Activated CD8-positive, alpha-beta T cell treated with anti-CD3 and anti-CD28 coated beads for 36 hours (primary cell): Measurements from ENCODE around the gene CCR2. TPM values are rescaled to one million over a fixed set of nuclear protein-coding genes. Genes with fewer than 3 reads are reported as not detected.

Experiments
- ATAC-seq: fragments of 200-7000 bp; cut with Tn5 transposase; one replicate; pipeline ENCODE4 v1.10.0; 2021; ENCODE audit warnings: mild to moderate bottlenecking, moderate library complexity
- CTCF ChIA-PET: fragments of 350-600 bp; sonication (Branson Sonifier 250); formaldehyde crosslinking; loops from one replicate; lab custom pipeline; 2021; ENCODE audit warnings: antibody characterized with exemption; lab: Charles Lee
- POLR2A ChIA-PET: fragments of 350-600 bp; sonication (Branson Sonifier 250); formaldehyde crosslinking; loops from one replicate; lab custom pipeline; 2021; ENCODE audit warnings: antibody characterized with exemption; lab: Charles Lee
- DNase-seq: peaks from one replicate; pipeline ENCODE4 v3.0.0-alpha.2; 2020
- H3K27ac Mint-ChIP-seq: one replicate; pipeline ENCODE4 v1.8.0; 2021; ENCODE audit warnings: mild to moderate bottlenecking, mixed read lengths
- H3K27me3 Mint-ChIP-seq: one replicate; pipeline ENCODE4 v1.8.0; 2021; ENCODE audit warnings: mixed read lengths
- H3K36me3 Mint-ChIP-seq: one replicate; pipeline ENCODE4 v1.8.0; 2021; ENCODE audit warnings: low read depth, mixed read lengths
- H3K4me1 Mint-ChIP-seq: one replicate; pipeline ENCODE4 v1.8.0; 2021; ENCODE audit warnings: low read depth, mixed read lengths
- H3K4me3 Mint-ChIP-seq: one replicate; pipeline ENCODE4 v1.8.0; 2021; ENCODE audit warnings: mild to moderate bottlenecking, moderate library complexity, mixed read lengths
- H3K9me3 Mint-ChIP-seq: one replicate; pipeline ENCODE4 v1.8.0; 2021; ENCODE audit warnings: mixed read lengths
- intact Hi-C: fragments of 100-400 bp; cut with micrococcal nuclease; formaldehyde crosslinking; loops from one replicate; pipeline ENCODE4 v1.10.0; 2022
- total RNA-seq, 2 experiments: library from RNA; stranded (reverse); gene quantifications; one replicate each; pipeline ENCODE4 v1.2.3, GENCODE V29; 2021
- TF ChIP-seq, protein P1 (sequence below): fragments of 200-600 bp; IDR thresholded peaks from one replicate; pipeline ENCODE4 v1.8.0; 2022; ENCODE audit warnings: antibody characterized with exemption, mild to moderate bottlenecking

CCR2 gene
- total RNA-seq, 2 experiments from 2014 or later = 0.81 to 0.83 TPM

DNA sequence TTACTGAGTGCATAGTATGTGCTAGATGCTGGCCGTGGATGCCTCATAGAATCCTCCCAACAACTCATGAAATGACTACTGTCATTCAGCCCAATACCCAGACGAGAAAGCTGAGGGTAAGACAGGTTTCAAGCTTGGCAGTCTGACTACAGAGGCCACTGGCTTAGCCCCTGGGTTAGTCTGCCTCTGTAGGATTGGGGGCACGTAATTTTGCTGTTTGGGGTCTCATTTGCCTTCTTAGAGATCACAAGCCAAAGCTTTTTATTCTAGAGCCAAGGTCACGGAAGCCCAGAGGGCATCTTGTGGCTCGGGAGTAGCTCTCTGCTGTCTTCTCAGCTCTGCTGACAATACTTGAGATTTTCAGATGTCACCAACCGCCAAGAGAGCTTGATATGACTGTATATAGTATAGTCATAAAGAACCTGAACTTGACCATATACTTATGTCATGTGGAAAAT is 15.8 kb downstream of the CCR2 start:
- peaks cover 48% of the 10 kb centered on the region for H3K4me1 Mint-ChIP-seq
- H3K4me3 Mint-ChIP-seq = peak overlapping the region; percentile 30
- TF ChIP-seq, protein P1, sequence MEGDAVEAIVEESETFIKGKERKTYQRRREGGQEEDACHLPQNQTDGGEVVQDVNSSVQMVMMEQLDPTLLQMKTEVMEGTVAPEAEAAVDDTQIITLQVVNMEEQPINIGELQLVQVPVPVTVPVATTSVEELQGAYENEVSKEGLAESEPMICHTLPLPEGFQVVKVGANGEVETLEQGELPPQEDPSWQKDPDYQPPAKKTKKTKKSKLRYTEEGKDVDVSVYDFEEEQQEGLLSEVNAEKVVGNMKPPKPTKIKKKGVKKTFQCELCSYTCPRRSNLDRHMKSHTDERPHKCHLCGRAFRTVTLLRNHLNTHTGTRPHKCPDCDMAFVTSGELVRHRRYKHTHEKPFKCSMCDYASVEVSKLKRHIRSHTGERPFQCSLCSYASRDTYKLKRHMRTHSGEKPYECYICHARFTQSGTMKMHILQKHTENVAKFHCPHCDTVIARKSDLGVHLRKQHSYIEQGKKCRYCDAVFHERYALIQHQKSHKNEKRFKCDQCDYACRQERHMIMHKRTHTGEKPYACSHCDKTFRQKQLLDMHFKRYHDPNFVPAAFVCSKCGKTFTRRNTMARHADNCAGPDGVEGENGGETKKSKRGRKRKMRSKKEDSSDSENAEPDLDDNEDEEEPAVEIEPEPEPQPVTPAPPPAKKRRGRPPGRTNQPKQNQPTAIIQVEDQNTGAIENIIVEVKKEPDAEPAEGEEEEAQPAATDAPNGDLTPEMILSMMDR = no peak
- intact Hi-C loops = loop anchor here (5.0 to 10.0 kb wide), 5 partner anchors 77 to 425 kb away; partner anchors contain the start of genes CCR1 and CXCR6
- DNase-seq (peak; percentile 63), ATAC-seq (peak; percentile 73)
- CTCF ChIA-PET = interaction anchor here (1.0 to 10.3 kb wide), 29 partner anchors 8 to 431 kb away, joined by 3 to 156 read pairs (median 11); partner anchors contain the start of genes CCR1, CCR2, CCR5AS and CCRL2
- H3K27me3 Mint-ChIP-seq = peaks cover 10% of the 10 kb centered on the region
- POLR2A ChIA-PET = interaction anchor here (0.9 to 3.8 kb wide), 13 partner anchors 9 to 427 kb away, joined by 3 to 25 read pairs (median 4); partner anchors contain the start of genes CCR1 and CXCR6
- no peaks in the 10 kb centered on the region for H3K36me3 Mint-ChIP-seq
- H3K27ac Mint-ChIP-seq = peak overlapping the region; percentile 84
- H3K9me3 Mint-ChIP-seq = no peaks in the 10 kb centered on the region

DNA sequence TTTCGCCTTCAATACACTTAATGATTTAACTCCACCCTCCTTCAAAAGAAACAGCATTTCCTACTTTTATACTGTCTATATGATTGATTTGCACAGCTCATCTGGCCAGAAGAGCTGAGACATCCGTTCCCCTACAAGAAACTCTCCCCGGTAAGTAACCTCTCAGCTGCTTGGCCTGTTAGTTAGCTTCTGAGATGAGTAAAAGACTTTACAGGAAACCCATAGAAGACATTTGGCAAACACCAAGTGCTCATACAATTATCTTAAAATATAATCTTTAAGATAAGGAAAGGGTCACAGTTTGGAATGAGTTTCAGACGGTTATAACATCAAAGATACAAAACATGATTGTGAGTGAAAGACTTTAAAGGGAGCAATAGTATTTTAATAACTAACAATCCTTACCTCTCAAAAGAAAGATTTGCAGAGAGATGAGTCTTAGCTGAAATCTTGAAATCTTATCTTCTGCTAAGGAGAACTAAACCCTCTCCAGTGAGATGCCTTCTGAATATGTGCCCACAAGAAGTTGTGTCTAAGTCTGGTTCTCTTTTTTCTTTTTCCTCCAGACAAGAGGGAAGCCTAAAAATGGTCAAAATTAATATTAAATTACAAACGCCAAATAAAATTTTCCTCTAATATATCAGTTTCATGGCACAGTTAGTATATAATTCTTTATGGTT is 17.1 kb downstream of the CCR2 start, which contains the start of gene CCR5:
Gene CCR5, plus strand, starts transcription at position 108 of the 680 bp plus-strand sequence. CDS start 1,957 bp downstream, outside the sequence.
- no peaks in the 10 kb centered on the region for H3K36me3 Mint-ChIP-seq
- DNase-seq (peak; percentile 55), ATAC-seq (peak; percentile 54)
- peaks cover 58% of the 10 kb centered on the region for H3K4me1 Mint-ChIP-seq
- peak within 1 kb of the TSS; percentile 54 for H3K4me3 Mint-ChIP-seq
- intact Hi-C loops = loop anchor here (5.0 to 10.0 kb wide), 5 partner anchors 79 to 426 kb away; partner anchors contain the start of genes CCR1 and CXCR6
- H3K9me3 Mint-ChIP-seq = no peaks in the 10 kb centered on the region
- ChIA-PET CTCF (interaction anchor here (0.9 to 10.3 kb wide), 27 partner anchors 11 to 432 kb away, joined by 3 to 156 read pairs (median 10); partner anchors contain the start of genes CCR1, CCR2, CCR5AS and CCRL2), POLR2A (interaction anchor here (1.3 to 3.8 kb wide), 7 partner anchors 11 to 420 kb away, joined by 3 to 25 read pairs (median 12); partner anchors contain the start of gene CCR1)
- peak within 1 kb of the TSS; percentile 84 for H3K27ac Mint-ChIP-seq
- TF ChIP-seq, protein P1 = no peak
- H3K27me3 Mint-ChIP-seq = peaks cover 12% of the 10 kb centered on the region

DNA sequence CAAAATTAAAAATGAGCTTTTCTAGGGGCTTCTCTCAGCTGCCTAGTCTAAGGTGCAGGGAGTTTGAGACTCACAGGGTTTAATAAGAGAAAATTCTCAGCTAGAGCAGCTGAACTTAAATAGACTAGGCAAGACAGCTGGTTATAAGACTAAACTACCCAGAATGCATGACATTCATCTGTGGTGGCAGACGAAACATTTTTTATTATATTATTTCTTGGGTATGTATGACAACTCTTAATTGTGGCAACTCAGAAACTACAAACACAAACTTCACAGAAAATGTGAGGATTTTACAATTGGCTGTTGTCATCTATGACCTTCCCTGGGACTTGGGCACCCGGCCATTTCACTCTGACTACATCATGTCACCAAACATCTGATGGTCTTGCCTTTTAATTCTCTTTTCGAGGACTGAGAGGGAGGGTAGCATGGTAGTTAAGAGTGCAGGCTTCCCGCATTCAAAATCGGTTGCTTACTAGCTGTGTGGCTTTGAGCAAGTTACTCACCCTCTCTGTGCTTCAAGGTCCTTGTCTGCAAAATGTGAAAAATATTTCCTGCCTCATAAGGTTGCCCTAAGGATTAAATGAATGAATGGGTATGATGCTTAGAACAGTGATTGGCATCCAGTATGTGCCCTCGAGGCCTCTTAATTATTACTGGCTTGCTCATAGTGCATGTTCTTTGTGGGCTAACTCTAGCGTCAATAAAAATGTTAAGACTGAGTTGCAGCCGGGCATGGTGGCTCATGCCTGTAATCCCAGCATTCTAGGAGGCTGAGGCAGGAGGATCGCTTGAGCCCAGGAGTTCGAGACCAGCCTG is 17.8 kb downstream of the CCR2 start:
- Mint-ChIP-seq H3K9me3 (no peaks in the 10 kb centered on the region), H3K27ac (peak overlapping the region; percentile 69), H3K4me3 (peak overlapping the region; percentile 54), H3K4me1 (peaks cover 54% of the 10 kb centered on the region), H3K27me3 (peaks cover 9% of the 10 kb centered on the region), H3K36me3 (no peaks in the 10 kb centered on the region)
- ChIA-PET CTCF (interaction anchor here (0.6 to 10.3 kb wide), 25 partner anchors 11 to 433 kb away, joined by 3 to 156 read pairs (median 6); partner anchors contain the start of genes CCR1, CCR5AS, CCRL2 and CXCR6), POLR2A (interaction anchor here (0.6 to 3.8 kb wide), 6 partner anchors 72 to 421 kb away, joined by 3 to 25 read pairs (median 4); partner anchors contain the start of gene CCR1)
- intact Hi-C loops = loop anchor here (5.0 to 10.0 kb wide), 5 partner anchors 79 to 427 kb away; partner anchors contain the start of genes CCR1 and CXCR6
- ATAC-seq (no peak), DNase-seq (no peak)
- TF ChIP-seq, protein P1 = no peak

DNA sequence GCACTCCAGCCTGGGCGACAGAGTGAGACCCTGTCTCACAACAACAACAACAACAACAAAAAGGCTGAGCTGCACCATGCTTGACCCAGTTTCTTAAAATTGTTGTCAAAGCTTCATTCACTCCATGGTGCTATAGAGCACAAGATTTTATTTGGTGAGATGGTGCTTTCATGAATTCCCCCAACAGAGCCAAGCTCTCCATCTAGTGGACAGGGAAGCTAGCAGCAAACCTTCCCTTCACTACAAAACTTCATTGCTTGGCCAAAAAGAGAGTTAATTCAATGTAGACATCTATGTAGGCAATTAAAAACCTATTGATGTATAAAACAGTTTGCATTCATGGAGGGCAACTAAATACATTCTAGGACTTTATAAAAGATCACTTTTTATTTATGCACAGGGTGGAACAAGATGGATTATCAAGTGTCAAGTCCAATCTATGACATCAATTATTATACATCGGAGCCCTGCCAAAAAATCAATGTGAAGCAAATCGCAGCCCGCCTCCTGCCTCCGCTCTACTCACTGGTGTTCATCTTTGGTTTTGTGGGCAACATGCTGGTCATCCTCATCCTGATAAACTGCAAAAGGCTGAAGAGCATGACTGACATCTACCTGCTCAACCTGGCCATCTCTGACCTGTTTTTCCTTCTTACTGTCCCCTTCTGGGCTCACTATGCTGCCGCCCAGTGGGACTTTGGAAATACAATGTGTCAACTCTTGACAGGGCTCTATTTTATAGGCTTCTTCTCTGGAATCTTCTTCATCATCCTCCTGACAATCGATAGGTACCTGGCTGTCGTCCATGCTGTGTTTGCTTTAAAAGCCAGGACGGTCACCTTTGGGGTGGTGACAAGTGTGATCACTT is 18.8 kb downstream of the CCR2 start:
- H3K9me3 Mint-ChIP-seq = no peaks in the 10 kb centered on the region
- peaks cover 54% of the 10 kb centered on the region for H3K4me1 Mint-ChIP-seq
- ChIA-PET POLR2A (interaction anchor here (0.6 to 1.6 kb wide), 5 partner anchors 95 to 422 kb away, joined by 3 to 6 read pairs (median 4); partner anchors contain the start of gene CCR1), CTCF (interaction anchor here (0.6 to 10.3 kb wide), 22 partner anchors 10 to 434 kb away, joined by 3 to 156 read pairs (median 5); partner anchors contain the start of genes CCR1, CCR5AS, CCRL2 and CXCR6)
- intact Hi-C loops = loop anchor here (5.0 to 10.0 kb wide), 5 partner anchors 80 to 428 kb away; partner anchors contain the start of genes CCR1 and CXCR6
- no peaks in the 10 kb centered on the region for H3K36me3 Mint-ChIP-seq
- peak overlapping the region; percentile 54 for H3K4me3 Mint-ChIP-seq
- H3K27me3 Mint-ChIP-seq = peaks cover 7% of the 10 kb centered on the region
- TF ChIP-seq, protein P1 = peak; percentile 53
- ATAC-seq (no peak), DNase-seq (no peak)
- peak overlapping the region; percentile 69 for H3K27ac Mint-ChIP-seq
